Testis (tissue), 3 donors: ENCODE measurements around the gene THBD. TPM values are rescaled to one million over a fixed set of nuclear protein-coding genes. Genes with fewer than 3 reads are reported as not detected.

Source experiments
- DNase-seq: peaks from one replicate; pipeline ENCODE4 v3.0.0-alpha.2; 2019
- H3K27ac ChIP-seq, 2 donors: fragments of 200-600 bp; sonication (generic); one replicate each; pipeline ENCODE4 v1.5.1; 2019
- H3K27me3 ChIP-seq: fragments of 200-600 bp; sonication (generic); one replicate; pipeline ENCODE4 v1.5.1; 2019
- H3K36me3 ChIP-seq: fragments of 200-600 bp; sonication (generic); one replicate; pipeline ENCODE4 v1.5.1; 2017; ENCODE audit warnings: low read depth; ENCODE audit errors: missing control alignments
- H3K4me1 ChIP-seq: fragments of 200-600 bp; sonication (generic); one replicate; pipeline ENCODE4 v1.5.1; 2019
- H3K4me3 ChIP-seq, 2 donors: fragments of 200-600 bp; sonication (generic); one replicate each; pipeline ENCODE4 v1.5.1; 2017 to 2019
- H3K9me3 ChIP-seq: fragments of 200-600 bp; sonication (generic); one replicate; pipeline ENCODE4 v1.5.1; 2017
- POLR2A ChIP-seq: fragments of 450-650 bp; IDR thresholded peaks from one replicate; pipeline ENCODE4 v1.6.1; 2017; ENCODE audit warnings: antibody characterized with exemption, mild to moderate bottlenecking, moderate library complexity
- WGBS, 2 donors: methylation state at CpG; one replicate each; pipeline ENCODE4 v1.1.5; 2018; 5-methylcytosine and 5-hydroxymethylcytosine counted together
- intact Hi-C: fragments of 100-400 bp; cut with DNase I; formaldehyde crosslinking; loops from one replicate; pipeline ENCODE4 v1.15.1; 2023; ENCODE audit warnings: low total_unique reads
- polyA plus RNA-seq: library from polyadenylated mRNA; stranded (reverse); fragments of 350-450 nt; fragmentation: Illumina TruSeq; extraction: RNeasy Lipid Tissue Mini Kit (QIAGEN cat#74804); gene quantifications from one replicate; pipeline ENCODE4 v1.2.3, GENCODE V29; 2014; ENCODE audit warnings: low read depth, low replicate concordance; ENCODE audit not compliant: insufficient read depth
- total RNA-seq, 2 donors: library from RNA; depleted of rRNA; stranded (reverse); fragments of >200 nt; gene quantifications; one replicate each; pipeline ENCODE4 v1.2.3, GENCODE V29; 2016
- TF ChIP-seq, protein P1 (sequence below), 3 experiments: fragments of 450-650 bp in 2 of 3; fragments of 200-600 bp in 1 of 3; sonication (generic) in 1 of 3; IDR thresholded peaks; one replicate each; pipeline ENCODE4 v1.5.1; 2016 to 2019; ENCODE audit warnings: antibody characterized with exemption in 3 of 3, mild to moderate bottlenecking in 2 of 3, moderate library complexity in 1 of 3

Gene THBD
- total and polyA plus RNA-seq, 3 donors from 2014 or later, result 11.0 to 65.0 (median 22.4) TPM

DNA sequence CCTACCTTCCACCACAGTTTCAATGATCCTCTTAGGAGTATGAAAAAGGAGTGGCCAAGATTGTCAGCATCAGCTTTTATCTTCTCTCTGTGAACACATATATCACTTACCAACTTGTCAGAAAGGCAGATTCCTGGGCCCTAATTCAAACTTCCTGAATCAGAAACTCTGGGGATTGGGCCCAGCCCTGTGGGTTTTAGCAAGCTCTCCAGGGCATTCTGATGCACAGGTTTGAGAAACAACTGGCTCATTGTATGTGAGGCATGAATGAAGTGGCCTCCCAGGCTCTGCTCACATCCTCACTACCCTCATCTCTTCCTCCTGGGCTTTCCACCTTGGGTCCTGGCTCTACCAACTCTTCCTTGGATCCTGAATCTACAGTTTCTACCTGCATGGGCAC lies 13.2 kb upstream of the THBD start:
- no peaks in the 10 kb centered on the region for H3K36me3 ChIP-seq
- peaks cover 24% of the 10 kb centered on the region for H3K4me1 ChIP-seq
- no peak for DNase-seq
- H3K9me3 ChIP-seq, result no peaks in the 10 kb centered on the region
- no peak overlapping the region for H3K27ac ChIP-seq
- no peak overlapping the region for H3K4me3 ChIP-seq
- intact Hi-C loops, result loop anchor here (10.0 kb wide), 1 partner anchor 368 kb away; no protein-coding TSS in a partner anchor
- no peak for TF ChIP-seq POLR2A
- TF ChIP-seq, protein P1, sequence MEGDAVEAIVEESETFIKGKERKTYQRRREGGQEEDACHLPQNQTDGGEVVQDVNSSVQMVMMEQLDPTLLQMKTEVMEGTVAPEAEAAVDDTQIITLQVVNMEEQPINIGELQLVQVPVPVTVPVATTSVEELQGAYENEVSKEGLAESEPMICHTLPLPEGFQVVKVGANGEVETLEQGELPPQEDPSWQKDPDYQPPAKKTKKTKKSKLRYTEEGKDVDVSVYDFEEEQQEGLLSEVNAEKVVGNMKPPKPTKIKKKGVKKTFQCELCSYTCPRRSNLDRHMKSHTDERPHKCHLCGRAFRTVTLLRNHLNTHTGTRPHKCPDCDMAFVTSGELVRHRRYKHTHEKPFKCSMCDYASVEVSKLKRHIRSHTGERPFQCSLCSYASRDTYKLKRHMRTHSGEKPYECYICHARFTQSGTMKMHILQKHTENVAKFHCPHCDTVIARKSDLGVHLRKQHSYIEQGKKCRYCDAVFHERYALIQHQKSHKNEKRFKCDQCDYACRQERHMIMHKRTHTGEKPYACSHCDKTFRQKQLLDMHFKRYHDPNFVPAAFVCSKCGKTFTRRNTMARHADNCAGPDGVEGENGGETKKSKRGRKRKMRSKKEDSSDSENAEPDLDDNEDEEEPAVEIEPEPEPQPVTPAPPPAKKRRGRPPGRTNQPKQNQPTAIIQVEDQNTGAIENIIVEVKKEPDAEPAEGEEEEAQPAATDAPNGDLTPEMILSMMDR (IDR thresholded peaks at IDR 0.05), result no peak
- H3K27me3 ChIP-seq, result no peaks in the 10 kb centered on the region

DNA sequence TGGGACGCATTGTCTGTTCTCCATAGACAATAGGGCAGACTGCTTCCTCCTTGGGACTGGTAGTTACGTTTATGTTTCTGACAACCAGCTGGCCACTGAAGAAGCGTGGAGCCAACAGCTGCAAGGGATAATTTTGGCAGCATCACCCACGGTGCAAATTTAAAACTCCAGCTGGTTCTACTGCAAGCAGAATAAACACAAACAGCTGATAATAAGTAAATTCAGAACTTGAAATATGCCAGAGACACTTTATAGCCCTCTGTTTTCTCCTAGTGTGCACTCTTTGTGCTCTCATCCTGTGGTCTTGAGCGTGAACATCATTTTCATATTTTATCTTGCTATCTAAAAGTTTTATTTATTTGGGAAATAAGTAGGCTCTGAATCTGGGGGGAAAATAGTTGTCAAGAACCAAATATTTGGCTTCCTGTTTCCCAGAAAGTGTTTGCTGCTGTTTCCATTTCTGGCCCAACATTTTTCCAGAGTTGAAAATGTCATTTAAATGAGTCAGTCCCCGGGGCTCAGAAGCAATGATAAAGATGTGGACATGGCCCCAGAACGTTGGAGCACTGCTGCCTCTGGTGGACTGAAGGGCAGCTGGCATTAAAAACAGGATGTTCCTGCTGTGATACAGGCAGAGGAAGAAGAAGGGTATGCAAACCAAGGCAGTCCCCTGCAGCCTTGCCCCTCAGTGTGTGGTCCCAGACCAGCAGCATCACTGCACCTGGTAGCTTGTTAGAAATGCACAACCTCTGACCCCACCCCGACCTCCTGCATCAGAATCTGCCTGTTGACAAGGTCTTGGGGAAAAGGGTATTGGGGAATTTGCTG lies 12.5 kb upstream of the THBD start:
- Histone ChIP-seq H3K36me3 (no peaks in the 10 kb centered on the region), H3K9me3 (no peaks in the 10 kb centered on the region), H3K4me1 (peaks cover 24% of the 10 kb centered on the region), H3K27ac (peak overlapping the region in 1 of 2 donors; percentile 20), H3K4me3 (no peak overlapping the region), H3K27me3 (no peaks in the 10 kb centered on the region)
- intact Hi-C loops, result loop anchor here (10.0 kb wide), 1 partner anchor 367 kb away; no protein-coding TSS in a partner anchor
- DNase-seq, result peak; percentile 67
- TF ChIP-seq, protein P1 (IDR thresholded peaks at IDR 0.05), result peak in 1 of 3 experiments; percentile 14
- no peak for TF ChIP-seq POLR2A
- 37 to 38% methylated on average over 8 of the region's 8 CpGs for WGBS, 2 donors

DNA sequence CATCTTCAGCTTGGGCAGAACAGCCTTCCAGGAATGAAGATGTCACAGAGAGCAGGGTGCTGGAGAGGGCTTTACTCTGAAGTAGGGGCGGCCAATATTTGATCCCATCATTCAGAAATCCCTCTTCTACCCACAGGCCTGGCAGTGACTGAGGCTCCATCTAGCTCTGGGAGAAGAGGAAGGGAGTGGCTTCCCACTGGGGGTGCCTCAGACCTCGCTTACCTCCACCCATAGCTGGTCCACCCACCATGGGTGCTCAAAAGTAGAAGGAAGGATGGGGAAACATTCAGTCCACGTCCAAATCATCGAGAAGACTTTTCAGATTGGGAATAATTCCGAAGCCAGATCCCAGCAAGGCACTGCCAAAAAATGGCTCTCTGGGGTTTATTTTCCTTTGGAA lies 11.8 kb upstream of the THBD start:
- Histone ChIP-seq H3K36me3 (no peaks in the 10 kb centered on the region), H3K27ac (peak overlapping the region in 1 of 2 donors; percentile 20), H3K4me3 (no peak overlapping the region), H3K27me3 (no peaks in the 10 kb centered on the region), H3K9me3 (no peaks in the 10 kb centered on the region), H3K4me1 (peaks cover 24% of the 10 kb centered on the region)
- no peak for DNase-seq
- intact Hi-C loops, result loop anchor here (10.0 kb wide), 1 partner anchor 366 kb away; no protein-coding TSS in a partner anchor
- 60 to 62% methylated on average over 5 of the region's 5 CpGs for WGBS, 2 donors
- TF ChIP-seq, protein P1 (IDR thresholded peaks at IDR 0.05), result no peak
- no peak for TF ChIP-seq POLR2A

DNA sequence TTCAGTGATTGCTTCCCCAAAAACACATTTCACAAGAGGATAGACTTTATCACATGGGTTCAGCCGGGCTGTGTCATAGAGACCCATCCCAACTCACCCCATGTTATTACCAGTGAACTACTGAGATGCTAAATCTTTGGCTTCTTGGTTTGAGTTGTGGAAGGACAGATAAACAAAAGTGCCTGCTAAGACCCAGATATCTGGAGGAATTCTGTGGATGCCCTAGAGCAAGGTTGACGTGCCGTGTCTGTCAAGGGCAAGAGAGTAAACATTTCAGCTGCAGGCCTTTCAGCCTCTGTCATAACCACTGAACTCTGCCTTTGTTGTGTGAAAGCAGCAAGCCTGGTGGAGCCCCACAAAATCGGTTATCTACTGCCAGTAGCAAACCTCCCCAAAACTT lies 11.2 kb upstream of the THBD start:
- 76 to 92% methylated on average over 2 to 4 of the region's 4 CpGs for WGBS, 2 donors
- DNase-seq, result no peak

More for the DNA sequence above, 11.2 kb upstream of the THBD start:
- Histone ChIP-seq H3K36me3 (no peaks in the 10 kb centered on the region), H3K4me1 (peaks cover 24% of the 10 kb centered on the region), H3K27ac (no peak overlapping the region), H3K4me3 (no peak overlapping the region), H3K9me3 (no peaks in the 10 kb centered on the region), H3K27me3 (no peaks in the 10 kb centered on the region)
- intact Hi-C loops, result loop anchor here (10.0 kb wide), 1 partner anchor 366 kb away; no protein-coding TSS in a partner anchor
- no peak for TF ChIP-seq POLR2A
- TF ChIP-seq, protein P1 (IDR thresholded peaks at IDR 0.05), result no peak
